GM19438 (cell line): ENCODE data around the gene TMED10.
"Not testable (repeated sequence)": the region's sequence is repeated elsewhere in the genome, so short reads cannot be mapped to it uniquely, and the experiment has no call there.

ENCODE experiments used
- ATAC-seq: cut with Tn5 transposase; IDR thresholded peaks from one replicate; pipeline ENCODE4 v1.9.1; 2021; ENCODE audit warnings: low read depth; ENCODE audit not compliant: unreplicated experiment

The TMED10 gene

DNA sequence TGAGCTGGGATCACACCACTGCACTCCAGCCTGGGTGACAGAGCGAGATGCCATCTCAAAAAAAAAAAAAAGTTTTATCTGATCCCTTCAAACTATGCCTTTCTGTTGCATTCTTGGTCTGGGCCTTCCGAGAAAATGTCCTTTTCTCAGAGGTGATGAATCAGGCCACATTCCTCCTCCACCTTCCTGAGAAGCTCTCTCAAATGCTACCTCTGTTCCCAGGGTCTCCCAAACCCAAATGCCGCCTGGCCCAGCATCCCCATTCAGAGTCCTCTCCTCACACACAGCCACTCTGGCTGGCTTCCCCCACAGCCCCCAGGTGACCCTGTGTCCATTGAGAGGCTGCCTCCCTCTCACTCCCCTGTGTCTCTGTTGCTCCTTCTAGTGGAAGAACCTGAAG lies 19.7 kb upstream of the TMED10 start:
- ATAC-seq, result no peak

DNA sequence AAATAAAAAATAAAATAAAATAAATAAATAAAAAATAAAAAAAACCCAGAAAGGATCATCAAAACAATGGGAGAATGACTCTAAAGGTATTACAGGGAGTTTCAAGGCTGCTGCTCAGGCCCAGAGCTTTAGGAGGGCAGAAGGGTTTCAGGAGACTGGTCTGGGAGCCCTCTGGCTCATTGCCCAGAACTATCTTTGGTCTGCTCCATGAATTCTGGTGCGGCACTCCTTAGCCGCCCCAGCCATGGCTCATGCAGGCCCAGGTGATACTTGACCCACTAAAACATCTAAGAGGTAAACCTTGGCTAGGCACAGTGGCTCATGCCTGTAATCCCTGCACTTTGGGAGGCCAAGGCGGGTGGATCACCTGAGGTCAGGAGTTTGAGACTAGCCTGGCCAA lies 14.7 kb upstream of the TMED10 start:
- no peak for ATAC-seq

DNA sequence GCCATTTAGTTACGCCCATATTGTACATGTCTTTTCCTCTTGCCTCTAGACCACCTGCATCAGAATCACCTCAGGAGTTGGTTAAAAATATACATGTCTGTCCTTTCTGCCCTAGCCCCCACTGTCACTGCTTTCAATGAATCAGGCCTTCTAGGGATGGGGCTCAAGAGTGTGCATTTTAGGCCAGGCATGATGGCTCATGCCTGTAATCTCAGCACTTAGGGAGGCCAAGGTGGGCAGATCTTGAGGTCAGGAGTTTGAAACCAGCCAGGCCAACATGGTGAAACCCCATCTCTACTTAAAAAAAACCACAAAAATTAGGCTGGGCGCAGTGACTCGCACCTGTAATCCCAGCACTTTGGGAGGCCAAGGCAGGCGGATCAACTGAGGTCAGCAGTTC lies 13.6 kb upstream of the TMED10 start:
- no peak for ATAC-seq

DNA sequence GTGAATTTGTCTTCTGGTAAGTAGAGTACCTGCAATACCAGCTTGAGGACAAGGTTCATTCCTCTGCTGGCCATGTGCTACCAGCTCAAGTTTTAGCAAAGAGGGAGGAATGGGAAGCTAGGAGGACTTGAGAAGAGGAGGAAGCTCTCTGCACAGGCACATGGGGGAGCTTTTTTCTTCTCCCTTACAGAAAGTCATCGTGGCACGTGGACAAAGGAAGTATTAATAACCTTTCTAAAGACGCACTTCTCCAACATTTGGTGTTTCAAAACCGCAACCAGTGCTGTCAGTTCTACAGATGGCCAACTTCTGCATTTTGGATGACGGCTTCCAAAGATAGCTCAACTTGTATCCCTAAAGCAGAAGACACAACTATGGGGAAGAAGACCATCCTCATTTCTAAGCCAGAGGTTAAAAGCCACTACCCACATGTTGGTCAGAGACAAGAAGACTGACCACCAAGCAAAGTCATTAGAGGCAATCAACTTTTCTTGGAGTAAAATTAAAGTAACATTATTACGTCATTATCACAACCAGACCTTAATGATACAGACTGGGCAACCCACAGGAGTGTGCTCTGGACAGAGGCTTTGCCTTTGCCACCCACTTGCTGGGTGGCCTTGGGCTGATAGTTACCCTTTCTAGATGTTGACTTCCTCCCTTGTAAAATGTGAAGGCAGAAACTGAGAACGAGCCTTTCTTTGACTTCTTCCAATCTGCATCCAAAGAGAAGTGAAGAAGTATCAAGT lies 12.3 kb upstream of the TMED10 start:
- no peak for ATAC-seq

DNA sequence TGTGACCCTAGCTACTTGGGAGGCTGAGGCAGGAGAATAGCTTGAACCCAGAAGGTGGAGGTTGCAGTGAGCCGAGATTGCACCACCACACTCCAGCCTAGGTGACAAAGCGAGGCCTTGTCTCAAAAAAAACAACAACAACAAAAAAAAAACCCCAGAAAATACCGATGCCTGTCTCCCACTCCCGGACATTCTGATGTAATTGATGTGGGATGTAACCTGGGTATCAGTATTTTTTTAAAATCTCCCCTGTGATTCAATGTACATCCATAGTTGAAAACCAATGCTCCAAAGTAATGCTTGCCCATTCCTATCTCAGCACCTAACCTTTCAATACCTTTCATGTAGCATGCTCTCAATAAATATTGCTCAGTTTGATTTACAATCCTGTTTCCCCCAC lies 11.7 kb upstream of the TMED10 start:
- no peak for ATAC-seq

DNA sequence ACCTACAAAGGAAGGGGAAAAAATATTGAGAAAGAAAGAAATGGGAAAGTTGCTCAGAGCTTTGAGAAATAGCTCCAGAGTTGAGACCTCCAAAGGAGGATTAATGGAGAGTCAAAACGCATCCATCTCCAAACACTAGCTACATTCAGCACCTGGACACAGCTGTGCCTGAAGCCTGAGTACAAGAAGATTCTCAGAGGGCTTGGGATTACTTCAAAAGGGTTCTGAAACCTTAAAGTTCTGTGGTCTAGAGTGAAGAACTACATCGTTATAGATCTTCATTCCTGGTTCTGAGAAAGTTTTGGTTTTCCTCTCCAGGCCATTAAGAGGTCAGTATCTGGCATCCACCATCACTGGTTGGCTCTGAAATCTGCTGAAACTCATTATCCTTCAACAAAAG lies 10.5 kb upstream of the TMED10 start:
- no peak for ATAC-seq

DNA sequence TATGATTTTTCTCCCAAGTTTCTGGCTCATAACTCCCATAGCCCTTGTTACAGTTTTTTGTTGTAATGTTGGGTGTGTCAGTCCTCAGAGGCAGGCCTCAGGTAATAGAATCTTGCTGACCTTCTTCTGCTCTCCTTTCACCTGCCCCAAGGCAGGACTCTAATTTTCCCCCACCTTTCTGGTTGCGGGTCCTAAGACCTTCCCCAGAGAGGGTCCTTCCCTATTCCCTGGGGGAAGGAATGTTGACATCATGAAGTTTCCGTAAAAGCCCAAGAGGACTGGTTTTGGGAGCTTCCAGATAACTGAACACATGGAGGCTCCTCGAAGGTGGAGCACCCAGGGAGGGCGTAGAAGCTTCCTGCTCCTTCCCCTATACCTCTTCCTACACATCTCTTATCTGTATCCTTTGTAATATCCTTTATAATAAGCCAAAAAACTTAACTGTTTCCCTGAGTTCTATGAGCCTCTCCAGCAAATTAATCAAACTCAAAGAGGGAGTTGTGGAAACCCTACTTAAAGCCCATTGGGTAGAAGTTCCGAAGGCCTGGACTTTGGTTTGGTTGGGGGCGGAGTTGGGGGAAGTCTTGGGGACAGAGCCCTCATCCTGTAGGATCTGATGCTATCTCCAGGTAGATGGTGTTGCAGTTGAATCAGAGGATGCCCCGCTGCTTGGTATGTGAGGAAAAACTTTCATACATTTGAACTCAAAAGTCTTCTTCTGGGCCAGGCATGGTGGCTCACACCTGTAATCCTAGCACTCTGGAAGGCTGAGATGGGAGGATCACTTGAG lies 9.0 kb upstream of the TMED10 start:
- ATAC-seq, result no peak

DNA sequence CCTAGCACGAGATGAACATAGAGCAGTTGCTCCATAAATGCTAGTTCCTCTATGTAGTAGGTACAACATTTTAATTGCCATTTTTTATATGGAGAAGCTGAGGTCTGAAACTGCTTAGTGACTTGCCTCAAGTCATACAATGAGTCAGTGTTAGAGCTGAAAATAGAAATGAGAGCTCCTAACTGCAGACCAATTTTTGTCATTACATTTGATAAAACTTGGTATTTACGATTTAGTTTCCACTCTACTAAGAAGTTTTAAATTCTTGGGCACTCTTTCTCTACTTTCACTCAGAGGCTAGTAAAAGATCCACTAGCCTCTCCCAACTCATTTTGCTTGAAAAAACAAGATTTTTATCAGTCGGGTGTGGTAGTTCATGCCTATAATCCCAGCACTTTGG lies 8.1 kb upstream of the TMED10 start:
- ATAC-seq, result no peak

DNA sequence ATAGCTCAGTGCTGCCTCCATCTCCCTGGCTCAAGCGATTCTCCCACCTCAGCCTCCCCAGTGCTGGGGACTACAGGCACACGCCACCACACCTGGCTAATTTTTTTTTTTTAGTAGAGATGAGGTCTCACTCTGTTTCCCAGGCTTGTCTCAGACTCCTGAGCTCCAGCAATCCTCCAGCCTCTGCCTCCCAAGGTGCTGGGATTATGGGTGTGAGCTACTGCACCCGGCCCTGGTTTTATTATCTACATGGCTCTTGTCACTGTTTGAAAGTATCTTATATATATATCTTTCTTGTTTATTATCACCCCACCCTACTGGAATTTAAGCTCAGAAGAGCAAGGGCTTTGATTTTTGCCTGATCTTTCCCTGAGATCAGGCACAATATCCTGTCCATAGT lies 7.6 kb upstream of the TMED10 start:
- ATAC-seq, result no peak

DNA sequence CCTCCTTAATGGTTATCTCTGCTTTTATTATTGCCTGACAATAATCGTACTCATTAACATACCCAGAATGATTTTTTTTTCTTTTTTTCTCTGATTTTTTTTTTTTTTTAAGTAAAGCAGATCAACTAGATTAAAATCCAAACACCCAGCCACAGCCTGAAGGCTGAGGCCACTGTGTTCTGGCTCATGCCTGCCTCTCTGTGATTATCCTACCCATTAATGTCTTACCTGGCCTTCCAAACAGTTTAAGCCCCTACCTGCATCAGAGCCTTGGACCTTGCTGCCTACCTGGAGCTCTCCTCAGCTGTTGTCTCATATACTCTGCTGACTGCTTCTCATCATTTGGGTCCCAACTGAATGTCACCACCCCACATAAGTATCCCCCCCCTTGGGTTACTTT lies 6.8 kb upstream of the TMED10 start:
- no peak for ATAC-seq

DNA sequence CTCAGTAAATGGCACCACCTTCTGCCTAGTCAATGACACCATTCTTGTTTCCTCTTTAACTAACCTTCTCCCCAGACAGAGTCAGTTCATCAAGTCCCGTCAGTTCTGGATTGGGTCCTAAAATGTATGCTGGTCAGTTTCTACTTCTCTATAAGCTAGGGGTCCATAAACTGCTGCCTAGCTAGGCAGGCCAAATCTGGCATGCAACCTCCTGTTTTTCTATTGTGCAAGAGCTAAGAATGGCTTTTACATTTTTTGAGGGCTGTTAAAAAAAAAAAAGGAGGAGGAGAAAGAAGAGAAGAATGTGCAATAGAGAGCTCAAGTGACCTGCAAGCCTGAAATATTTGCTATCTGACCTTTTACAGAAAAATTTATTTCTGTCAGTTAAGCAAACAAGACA lies 6.4 kb upstream of the TMED10 start:
- ATAC-seq, result no peak

DNA sequence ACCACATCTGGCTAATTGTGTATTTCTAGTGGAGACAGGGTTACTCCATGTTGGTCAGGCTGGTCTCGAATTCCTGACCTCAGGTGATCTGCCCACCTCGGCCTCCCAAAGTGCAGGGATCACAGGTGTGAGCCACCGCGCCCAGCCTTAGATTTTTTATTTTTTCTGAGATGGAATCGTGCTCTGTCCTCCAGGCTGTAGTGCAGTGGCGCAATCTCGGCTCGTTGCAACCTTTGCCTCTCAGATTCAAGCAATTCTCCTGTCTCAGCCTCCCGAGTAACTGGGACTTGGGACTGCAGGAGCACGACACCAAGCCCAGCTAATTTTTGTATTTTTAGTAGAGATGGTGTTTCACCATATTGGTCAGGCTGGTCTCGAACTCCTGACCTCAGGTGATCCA lies 5.8 kb upstream of the TMED10 start:
- not testable (repeated sequence) for ATAC-seq

DNA sequence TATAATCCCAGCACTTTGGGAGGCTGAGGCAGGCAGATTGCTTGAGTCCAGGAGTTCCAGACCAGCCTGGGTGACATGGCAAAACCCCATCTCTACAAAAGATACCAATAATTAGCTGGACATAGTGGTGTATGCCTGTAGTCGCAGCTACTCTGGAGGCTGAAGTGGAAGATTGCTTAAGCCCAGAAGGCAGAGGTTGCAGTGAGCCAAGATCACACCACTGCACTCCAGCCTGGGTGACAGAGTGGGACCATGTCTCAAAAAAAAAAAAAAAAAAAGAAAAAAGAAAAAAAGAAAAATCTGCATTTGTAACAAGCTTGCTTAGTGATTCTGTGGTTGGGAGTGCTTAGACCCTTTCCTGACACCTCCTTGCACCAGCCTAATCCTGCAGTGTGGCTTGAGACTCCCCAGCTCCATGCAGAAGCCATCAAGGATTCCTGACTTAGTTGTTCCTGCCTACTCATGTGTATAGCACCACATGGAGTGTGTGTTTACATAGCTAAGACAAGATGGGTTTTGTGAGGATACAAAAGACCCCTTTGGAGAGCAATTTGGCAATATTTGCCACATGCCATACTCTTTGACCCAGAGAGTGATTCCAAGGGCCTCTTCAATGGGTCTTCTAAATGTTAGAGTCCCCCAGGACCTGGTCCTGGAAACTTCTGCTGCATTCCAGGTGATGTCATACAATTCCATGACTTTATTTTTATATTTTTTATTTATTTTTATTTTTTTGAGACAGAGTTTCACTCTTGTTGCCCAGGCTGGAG lies 5.1 kb upstream of the TMED10 start:
- no peak for ATAC-seq

DNA sequence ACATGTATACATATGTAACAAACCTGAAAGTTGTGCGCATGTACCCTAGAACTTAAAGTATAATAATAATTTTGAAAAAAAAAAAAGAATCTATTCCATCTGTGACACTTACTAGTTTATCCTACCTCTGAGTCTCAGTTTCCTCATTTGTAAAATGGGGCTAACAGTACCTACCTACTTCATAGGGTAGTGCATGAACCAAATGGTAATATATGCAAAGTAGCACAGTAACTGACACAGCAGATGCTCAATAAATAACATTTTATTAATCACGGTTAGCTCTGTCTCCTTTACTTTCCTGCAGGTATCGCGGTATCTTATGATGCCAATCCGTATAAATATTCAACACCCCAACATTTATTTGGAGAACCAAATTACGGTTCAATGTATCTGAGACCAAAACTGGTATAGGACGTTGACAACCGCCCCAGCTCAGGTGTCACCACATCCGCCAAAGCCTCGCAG lies 703 bp downstream of the TMED10 start:
- no peak for ATAC-seq

DNA sequence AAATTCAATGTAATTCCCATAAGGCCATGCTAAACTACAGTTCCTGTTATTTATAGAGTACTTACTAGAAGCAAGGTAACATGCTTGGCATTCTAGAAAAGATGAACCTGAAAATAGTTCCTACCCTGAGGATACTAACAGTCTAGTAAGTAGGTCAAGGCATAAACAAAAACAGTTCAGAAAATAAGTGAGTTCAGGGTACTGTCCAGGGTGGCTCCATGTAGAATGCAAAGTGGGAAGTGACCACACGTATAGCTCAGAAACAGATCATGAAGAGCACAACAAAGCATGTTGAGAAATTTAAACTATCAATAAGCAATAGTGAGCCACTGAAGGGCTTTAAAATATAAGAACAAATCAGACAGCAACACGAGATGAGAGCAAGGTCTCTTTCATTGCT lies 2.3 kb downstream of the TMED10 start:
- no peak for ATAC-seq

DNA sequence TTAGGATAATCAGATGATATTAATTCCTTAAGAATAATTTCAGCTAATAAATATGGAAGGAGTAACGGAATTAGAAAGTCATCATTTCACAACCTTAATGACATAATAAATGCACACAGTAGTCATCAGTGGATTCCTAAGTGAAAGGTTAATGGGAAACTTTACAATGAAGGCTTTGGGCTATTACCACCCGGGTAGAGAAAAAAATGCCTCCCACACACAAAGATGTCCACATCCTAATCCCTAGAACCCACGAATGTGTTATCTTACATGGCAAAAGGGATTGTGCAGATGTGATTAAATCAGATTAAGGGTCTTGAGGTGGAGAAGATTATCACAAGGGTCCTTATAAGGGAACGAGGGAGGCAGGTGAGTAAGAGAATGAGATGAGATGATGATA lies 5.6 kb downstream of the TMED10 start:
- ATAC-seq, result no peak

DNA sequence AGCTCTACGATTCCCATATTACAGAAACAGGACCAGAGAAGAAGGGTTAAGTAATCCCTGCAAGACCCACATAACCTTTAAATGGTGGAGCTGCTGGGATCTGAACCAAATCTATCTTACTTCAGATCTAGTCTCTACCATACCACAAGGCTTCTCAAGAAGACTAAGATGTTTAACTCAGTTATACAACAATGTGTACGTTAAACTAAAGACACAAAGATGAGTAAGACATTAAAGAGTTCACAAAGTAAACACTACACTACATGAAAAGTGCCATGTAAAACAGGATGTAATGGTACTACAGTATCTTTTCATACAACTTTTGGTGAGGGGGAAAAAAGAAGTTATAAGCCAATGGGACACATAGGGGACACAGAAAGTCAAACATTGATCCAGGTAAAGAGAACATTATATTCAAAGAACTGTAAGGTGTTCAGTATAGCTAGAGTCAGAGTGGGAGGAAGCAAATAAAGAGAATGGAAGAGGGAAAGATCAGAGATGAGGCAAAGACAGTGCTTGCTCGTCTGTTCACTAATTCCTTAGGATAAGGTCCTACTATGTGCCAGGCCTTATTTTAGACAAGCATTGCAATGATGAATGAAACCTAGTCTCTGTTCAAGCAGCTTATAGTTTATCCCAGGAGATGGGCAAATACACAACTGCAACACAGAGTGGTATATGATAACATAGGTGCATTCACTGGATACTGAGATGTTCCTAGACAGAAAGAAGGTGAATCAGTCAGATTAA lies 7.7 kb downstream of the TMED10 start:
- no peak for ATAC-seq

DNA sequence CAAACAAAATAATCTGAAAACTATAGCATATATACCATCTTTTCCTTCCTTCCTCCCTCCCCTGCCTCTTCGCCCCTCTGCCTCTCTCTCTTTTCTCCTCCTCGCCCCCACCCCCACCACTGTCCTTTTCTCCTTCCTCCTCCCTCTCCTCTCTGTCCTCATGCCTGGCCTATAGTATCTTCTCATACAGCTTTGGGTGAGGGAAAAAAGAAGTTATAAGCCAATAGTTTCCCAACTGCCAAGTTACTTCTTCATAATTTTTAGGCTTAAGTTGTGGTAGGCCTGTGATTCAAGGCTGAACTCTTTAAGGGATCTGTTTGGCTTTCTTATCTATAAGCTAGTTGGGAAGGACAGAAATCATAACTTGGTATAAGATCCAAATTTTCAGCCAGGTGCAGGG lies 9.1 kb downstream of the TMED10 start:
- no peak for ATAC-seq

DNA sequence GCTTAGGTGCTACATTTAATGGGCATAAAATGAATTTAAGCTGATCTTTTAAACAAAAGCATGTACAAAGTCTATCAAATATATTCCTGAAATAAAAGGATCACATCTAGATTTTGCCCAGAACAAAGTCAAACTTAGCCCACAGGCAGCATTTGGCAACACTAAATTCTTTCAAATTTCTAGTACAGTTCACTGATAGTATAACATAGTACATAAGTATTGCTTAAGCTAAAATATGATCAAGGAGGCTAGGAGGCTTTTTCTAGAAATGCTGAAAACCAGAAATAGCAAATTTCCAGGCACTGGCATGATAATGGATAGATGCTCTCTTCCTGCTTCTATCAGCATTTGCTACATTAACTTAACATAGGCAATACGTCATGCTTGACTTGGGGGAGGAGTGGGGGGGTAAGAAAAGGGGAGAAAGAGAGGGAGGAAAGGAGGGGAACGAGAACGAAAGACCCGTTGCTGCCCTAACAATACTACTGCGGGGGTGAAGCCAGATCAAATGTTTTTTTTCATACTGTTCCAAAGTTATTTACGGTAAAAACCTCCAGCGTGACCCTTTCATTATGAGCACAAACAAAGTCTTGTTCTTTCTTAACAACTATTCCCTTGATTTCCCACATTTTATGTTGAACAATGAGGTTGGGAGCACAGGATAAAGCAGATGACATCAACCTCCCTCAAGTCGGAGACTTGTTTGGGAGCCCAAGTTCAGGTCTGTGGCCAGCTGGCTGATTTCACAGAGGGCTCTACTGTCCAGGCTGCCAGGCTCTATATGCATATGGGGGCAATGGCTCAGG lies 10.6 kb downstream of the TMED10 start:
- no peak for ATAC-seq

DNA sequence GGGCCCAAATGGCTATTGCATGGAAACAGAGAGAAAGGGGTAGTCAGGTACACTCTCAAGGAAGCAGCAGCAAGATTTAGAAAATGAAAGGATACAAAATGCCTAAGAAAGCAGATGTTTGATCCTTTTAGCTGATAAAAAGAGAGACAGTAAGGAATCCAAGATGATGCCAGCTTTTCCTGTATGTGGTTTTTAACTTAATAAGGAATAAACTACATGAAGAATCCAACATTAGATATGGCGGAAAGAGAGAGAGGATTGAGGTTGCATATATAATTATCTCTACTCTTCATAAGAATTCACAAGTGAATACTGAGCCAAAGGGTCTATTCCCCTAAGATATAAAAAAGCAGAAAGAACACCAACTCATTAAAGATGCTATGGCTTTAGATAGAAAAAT lies 11.6 kb downstream of the TMED10 start:
- ATAC-seq, result no peak
